ENCODE data around the gene PTPRE. TPM values are rescaled to one million over a fixed set of nuclear protein-coding genes. Genes with fewer than 3 reads are reported as not detected.

The PTPRE gene
- total RNA-seq, 1 experiment from 2014 or later = 0.70 TPM

- Histone ChIP-seq H3K9ac (ENCODE audit: extremely low read depth, insufficient read length, low read length) (no peak overlapping the region), H3K23me2 (ENCODE audit: insufficient read length, low read depth, low read length, poor library complexity, severe bottlenecking) (peaks cover 4% of the 10 kb centered on the region), H3K27me3 (ENCODE audit: insufficient read depth, low read length) (0 out of 2 replicates have a peak, but pooled peaks cover 2% of the 10 kb centered on the region), H2BK5ac (ENCODE audit: insufficient read length, low read length) (no peak overlapping the region), H3K4me2 (ENCODE audit: insufficient read depth, insufficient read length, low read length) (no peak overlapping the region), H4K5ac (ENCODE audit: insufficient read length, low read depth, low read length) (no peak overlapping the region), H2BK15ac (ENCODE audit: low read depth, low read length) (no peak overlapping the region), H3K14ac (ENCODE audit: insufficient read depth, low read length) (no peak overlapping the region), H3K79me1 (ENCODE audit: insufficient read depth, low read depth, low read length, poor library complexity, severe bottlenecking) (no peaks in the 10 kb centered on the region), H3K23ac (ENCODE audit: insufficient read length, low read depth, low read length) (no peak overlapping the region), H4K8ac (replicated peaks; ENCODE audit: insufficient read length, low read depth, low read length) (no peak overlapping the region), H2BK12ac (ENCODE audit: insufficient read length, low read depth, low read length) (no peak overlapping the region), H2BK20ac (ENCODE audit: low read depth, low read length, poor library complexity, severe bottlenecking) (no peak overlapping the region), H3K18ac (ENCODE audit: insufficient read length, low read depth, low read length) (no peak overlapping the region), H3K27ac (ENCODE audit: insufficient read length, low read depth, low read length) (no peak overlapping the region), H3K4me1 (ENCODE audit: insufficient read depth, low read length) (no peaks in the 10 kb centered on the region), H3K79me2 (ENCODE audit: insufficient read depth, low read length) (no peaks in the 10 kb centered on the region), H2BK120ac (ENCODE audit: low read depth, low read length, poor library complexity, severe bottlenecking) (no peak overlapping the region), H3K4ac (ENCODE audit: low read depth, low read length) (no peak overlapping the region), H3K56ac (ENCODE audit: insufficient read length, low read depth, low read length) (no peak overlapping the region), H2AK5ac (ENCODE audit: insufficient read length, low read length) (no peak overlapping the region), H3K9me3 (ENCODE audit: control insufficient read depth, low read depth, low read length) (no peaks in the 10 kb centered on the region), H3T11ph (ENCODE audit: low read length) (no peak overlapping the region), H4K91ac (ENCODE audit: insufficient read length, low read depth, low read length) (no peak overlapping the region), H4K20me1 (ENCODE audit: control insufficient read depth, insufficient read depth, insufficient read length) (peaks cover 4% of the 10 kb centered on the region), H2AFZ (ENCODE audit: low read length) (no peak overlapping the region)
- DNase-seq = no peak
- H3K36me3 Mint-ChIP-seq (ENCODE audit: insufficient read depth in 1 of 3, low read depth in 3 of 3) = no peaks in the 10 kb centered on the region
- WGBS (ENCODE audit: extremely low coverage, insufficient read length, low lambda C conversion rate) = no CpG with 5 or more reads among the region's 16 CpGs
- H3K27ac Mint-ChIP-seq = no peak overlapping the region
- peaks cover 9 to 22% of the 10 kb centered on the region in 2 experiments for H3K4me1 Mint-ChIP-seq
- H3K4me3 Mint-ChIP-seq = no peak overlapping the region
- no peak for TF ChIP-seq CTCF (conservative IDR thresholded peaks at IDR 0.05)
- H3K9me3 Mint-ChIP-seq = no peaks in the 10 kb centered on the region
- peaks cover 55% of the 10 kb centered on the region for H3K27me3 Mint-ChIP-seq (ENCODE audit: low read depth)
These were observed 138.3 kb downstream of the PTPRE start for GRCh38 chr10:128044961-128045832.

All from H9 (cell line).